ENCODE data around the gene WNT6.

Gene WNT6

GRCh38 chr2:218859556-218859987 lies at the start of gene WNT6:
WNT6 (plus strand) TSS chr2:218859805; CDS start chr2:218860038, 233 bp downstream.
- no peak for FAIRE-seq

- FAIRE-seq = no peak
Observed at GRCh38 chr2:218810256-218810655, 49.3 kb upstream of the WNT6 start.

- no peak for FAIRE-seq
Observed at GRCh38 chr2:218811382-218811781, 48.2 kb upstream of the WNT6 start.

- FAIRE-seq = no peak
Observed at GRCh38 chr2:218812096-218812815, 47.3 kb upstream of the WNT6 start.

- no peak for FAIRE-seq
Observed at GRCh38 chr2:218812861-218813260, 46.7 kb upstream of the WNT6 start.

- no peak for FAIRE-seq
Observed at GRCh38 chr2:218813771-218814460, 45.7 kb upstream of the WNT6 start.

- FAIRE-seq = no peak
Observed at GRCh38 chr2:218814540-218815243, 44.9 kb upstream of the WNT6 start.

GRCh38 chr2:218815244-218815637 lies 44.4 kb upstream of the WNT6 start:
- FAIRE-seq = no peak

- FAIRE-seq = no peak
Observed at GRCh38 chr2:218815649-218816048, 44.0 kb upstream of the WNT6 start.

GRCh38 chr2:218816561-218817011 lies 43.0 kb upstream of the WNT6 start:
- FAIRE-seq = no peak

GRCh38 chr2:218819093-218819492 lies 40.5 kb upstream of the WNT6 start:
- FAIRE-seq = no peak

- no peak for FAIRE-seq
Observed at GRCh38 chr2:218820746-218821369, 38.7 kb upstream of the WNT6 start.

GRCh38 chr2:218821605-218822211 lies 37.9 kb upstream of the WNT6 start:
- no peak for FAIRE-seq

- FAIRE-seq = no peak
Observed at GRCh38 chr2:218822622-218823021, 37.0 kb upstream of the WNT6 start.

GRCh38 chr2:218823196-218823855 lies 36.3 kb upstream of the WNT6 start:
- FAIRE-seq = no peak

- no peak for FAIRE-seq
Observed at GRCh38 chr2:218824004-218824403, 35.6 kb upstream of the WNT6 start.

GRCh38 chr2:218826791-218827190 lies 32.8 kb upstream of the WNT6 start:
- FAIRE-seq = no peak

GRCh38 chr2:218827701-218828476 lies 31.7 kb upstream of the WNT6 start:
- no peak for FAIRE-seq

- FAIRE-seq = no peak
Observed at GRCh38 chr2:218828477-218828778, 31.2 kb upstream of the WNT6 start.

- no peak for FAIRE-seq
Observed at GRCh38 chr2:218829868-218830451, 29.6 kb upstream of the WNT6 start.

Data from G401.6 (cell line).